C1 segment of cervical spinal cord (tissue), 14 donors: ENCODE results near the gene NRCAM.

ENCODE experiments used
- DNase-seq, 14 donors: peaks; one replicate each; lab custom pipeline; 2025; lab: John Stamatoyannopoulos, UW

NRCAM gene

GRCh38 chr7:108204281-108204796, 251.9 kb downstream of the NRCAM start:
- no peak for DNase-seq

GRCh38 chr7:108203537-108203936, 252.7 kb downstream of the NRCAM start:
- no peak for DNase-seq

- no peak for DNase-seq
Measured at GRCh38 chr7:108202743-108203142, 253.5 kb downstream of the NRCAM start.

GRCh38 chr7:108201766-108202165, 254.5 kb downstream of the NRCAM start:
- peak in 1 of 14 donors; percentile 87 for DNase-seq

GRCh38 chr7:108200326-108200725, 255.9 kb downstream of the NRCAM start:
- no peak for DNase-seq

- no peak for DNase-seq
Measured at GRCh38 chr7:108197371-108198091, 258.7 kb downstream of the NRCAM start.

GRCh38 chr7:108196004-108196403, 260.2 kb downstream of the NRCAM start:
- DNase-seq, result no peak

- no peak for DNase-seq
Measured at GRCh38 chr7:108193594-108194498, 262.4 kb downstream of the NRCAM start.

GRCh38 chr7:108190891-108191290, 265.3 kb downstream of the NRCAM start:
- DNase-seq, result no peak

- no peak for DNase-seq
Measured at GRCh38 chr7:108189733-108190388, 266.4 kb downstream of the NRCAM start.

- DNase-seq, result no peak
Measured at GRCh38 chr7:108188724-108189123, 267.5 kb downstream of the NRCAM start.

- DNase-seq, result peak in 2 of 14 donors; percentile 5 to 47
Measured at GRCh38 chr7:108181073-108181985, 274.9 kb downstream of the NRCAM start.

GRCh38 chr7:108178398-108178797, 277.8 kb downstream of the NRCAM start:
- DNase-seq, result no peak

GRCh38 chr7:108171164-108171563, 285.1 kb downstream of the NRCAM start:
- no peak for DNase-seq

GRCh38 chr7:108170251-108170650, 286.0 kb downstream of the NRCAM start:
- DNase-seq, result no peak

- DNase-seq, result no peak
Measured at GRCh38 chr7:108167460-108167859, 288.8 kb downstream of the NRCAM start.

- DNase-seq, result no peak
Measured at GRCh38 chr7:108166687-108167086, 289.5 kb downstream of the NRCAM start.

- DNase-seq, result no peak
Measured at GRCh38 chr7:108165723-108166122, 290.5 kb downstream of the NRCAM start.

- DNase-seq, result no peak
Measured at GRCh38 chr7:108164946-108165345, 291.3 kb downstream of the NRCAM start.

GRCh38 chr7:108164342-108164741, 291.9 kb downstream of the NRCAM start:
- DNase-seq, result no peak

- no peak for DNase-seq
Measured at GRCh38 chr7:108158776-108159175, 297.5 kb downstream of the NRCAM start.
